ENCODE data around the gene UVRAG.

The UVRAG gene

GRCh38 chr11:75891947-75892739 is 77.1 kb downstream of the UVRAG start:
- ATAC-seq, result peak; percentile 84

GRCh38 chr11:75893251-75893650 is 78.2 kb downstream of the UVRAG start:
- peaks cover 82% of the 10 kb centered on the region for H3K4me1 Mint-ChIP-seq
- H3K4me3 Mint-ChIP-seq, result peak overlapping the region; percentile 66
- H3K27ac Mint-ChIP-seq, result peak overlapping the region; percentile 90

More at GRCh38 chr11:75891947-75892739, 77.1 kb downstream of the UVRAG start:
- Mint-ChIP-seq H3K9me3 (no peaks in the 10 kb centered on the region), H3K36me3 (peaks cover 46% of the 10 kb centered on the region), H3K27me3 (no peaks in the 10 kb centered on the region), H3K4me1 (peaks cover 82% of the 10 kb centered on the region), H3K4me3 (peak overlapping the region; percentile 66), H3K27ac (peak overlapping the region; percentile 90)

GRCh38 chr11:75894036-75894585 is 79.1 kb downstream of the UVRAG start:
- H3K4me3 Mint-ChIP-seq, result no peak overlapping the region
- no peaks in the 10 kb centered on the region for H3K27me3 Mint-ChIP-seq
- H3K9me3 Mint-ChIP-seq, result no peaks in the 10 kb centered on the region
- H3K4me1 Mint-ChIP-seq, result peaks cover 80% of the 10 kb centered on the region
- no peak for ATAC-seq
- peak overlapping the region; percentile 90 for H3K27ac Mint-ChIP-seq
- H3K36me3 Mint-ChIP-seq, result peaks cover 49% of the 10 kb centered on the region

More at GRCh38 chr11:75893251-75893650, 78.2 kb downstream of the UVRAG start:
- ATAC-seq, result peak; percentile 34
- H3K9me3 Mint-ChIP-seq, result no peaks in the 10 kb centered on the region
- H3K27me3 Mint-ChIP-seq, result no peaks in the 10 kb centered on the region
- peaks cover 46% of the 10 kb centered on the region for H3K36me3 Mint-ChIP-seq

DNA sequence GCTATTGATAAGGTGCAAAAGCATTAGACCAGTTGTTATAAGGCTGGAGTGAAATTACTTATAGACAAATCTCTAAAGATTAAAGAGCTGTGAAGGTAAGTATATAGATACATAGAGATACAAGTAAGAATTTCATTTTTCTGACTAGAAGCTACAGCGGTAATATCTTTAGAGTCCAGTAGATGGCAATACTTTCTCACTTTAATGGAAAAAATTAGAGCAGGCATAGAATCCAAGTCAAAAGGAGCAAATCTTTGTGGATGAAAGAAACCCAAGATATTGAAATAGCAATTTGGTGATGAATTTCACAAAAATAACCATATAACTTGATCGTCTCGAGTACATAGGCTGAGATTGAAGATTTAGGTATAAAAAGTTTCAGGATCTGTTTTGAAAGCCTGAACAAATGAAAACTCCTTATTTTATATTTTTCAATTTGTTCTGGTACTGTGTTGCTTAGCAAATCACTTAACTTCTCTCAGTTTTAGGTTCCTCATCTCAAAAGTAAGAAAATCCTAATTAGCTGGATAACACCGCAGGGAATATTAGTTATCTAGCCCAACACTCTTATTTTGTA is 81.9 kb downstream of the UVRAG start:
- Mint-ChIP-seq H3K27me3 (no peaks in the 10 kb centered on the region), H3K27ac (no peak overlapping the region), H3K4me1 (peaks cover 71% of the 10 kb centered on the region), H3K36me3 (peaks cover 37% of the 10 kb centered on the region), H3K4me3 (no peak overlapping the region), H3K9me3 (no peaks in the 10 kb centered on the region)
- no peak for ATAC-seq

GRCh38 chr11:75898871-75899270 is 83.9 kb downstream of the UVRAG start:
- ATAC-seq, result no peak
- H3K4me3 Mint-ChIP-seq, result no peak overlapping the region
- H3K27ac Mint-ChIP-seq, result no peak overlapping the region
- peaks cover 70% of the 10 kb centered on the region for H3K4me1 Mint-ChIP-seq
- H3K36me3 Mint-ChIP-seq, result peaks cover 32% of the 10 kb centered on the region
- no peaks in the 10 kb centered on the region for H3K9me3 Mint-ChIP-seq
- H3K27me3 Mint-ChIP-seq, result no peaks in the 10 kb centered on the region

DNA sequence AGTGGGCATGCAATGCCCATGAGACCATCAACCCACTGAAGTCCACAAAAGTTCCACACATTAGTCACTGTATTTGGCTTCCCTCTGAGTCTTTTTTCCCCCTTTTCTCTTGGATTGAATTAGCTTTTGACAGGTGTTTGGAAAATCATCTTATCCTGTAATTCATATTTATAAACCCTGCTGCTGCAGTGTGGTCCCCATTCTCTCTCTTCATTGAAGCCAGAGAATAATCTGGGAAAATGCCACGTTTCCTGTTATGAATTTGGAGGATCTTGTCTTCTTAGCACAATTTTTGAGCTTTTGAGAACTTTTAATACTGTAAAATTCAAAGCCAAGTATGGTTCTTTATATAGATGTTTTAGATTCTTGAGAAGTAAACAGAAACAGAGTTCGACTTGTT is 84.8 kb downstream of the UVRAG start:
- H3K36me3 Mint-ChIP-seq, result peaks cover 23% of the 10 kb centered on the region
- no peak overlapping the region for H3K27ac Mint-ChIP-seq
- no peak overlapping the region for H3K4me3 Mint-ChIP-seq
- no peak for ATAC-seq
- no peaks in the 10 kb centered on the region for H3K9me3 Mint-ChIP-seq
- H3K4me1 Mint-ChIP-seq, result peaks cover 61% of the 10 kb centered on the region
- no peaks in the 10 kb centered on the region for H3K27me3 Mint-ChIP-seq

- Mint-ChIP-seq H3K4me1 (peaks cover 63% of the 10 kb centered on the region), H3K4me3 (no peak overlapping the region), H3K36me3 (peaks cover 32% of the 10 kb centered on the region), H3K9me3 (no peaks in the 10 kb centered on the region), H3K27me3 (no peaks in the 10 kb centered on the region), H3K27ac (no peak overlapping the region)
- no peak for ATAC-seq
Observed at GRCh38 chr11:75900848-75901247, 85.8 kb downstream of the UVRAG start.

DNA sequence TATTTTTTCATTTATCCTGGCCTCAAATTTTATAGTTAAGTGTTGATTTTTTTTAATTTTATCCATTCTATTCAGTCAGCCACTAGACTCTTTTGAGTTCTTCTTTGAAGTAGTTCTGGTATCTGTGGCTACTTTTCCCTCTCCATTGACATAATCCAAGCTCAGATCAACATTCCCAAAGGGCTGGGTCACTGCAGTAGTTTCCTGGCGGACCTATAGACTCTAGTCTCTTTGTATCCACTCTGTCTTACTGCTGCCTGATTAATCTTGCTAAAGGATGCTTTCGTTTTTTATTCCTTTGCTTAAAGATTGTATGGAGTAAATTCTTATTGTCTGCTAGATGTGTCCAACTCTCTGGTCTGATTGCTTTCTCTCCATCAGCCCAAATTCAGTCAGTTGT is 87.6 kb downstream of the UVRAG start:
- Mint-ChIP-seq H3K36me3 (peaks cover 45% of the 10 kb centered on the region), H3K4me1 (peaks cover 69% of the 10 kb centered on the region), H3K27me3 (no peaks in the 10 kb centered on the region), H3K4me3 (no peak overlapping the region), H3K27ac (peak overlapping the region; percentile 12), H3K9me3 (no peaks in the 10 kb centered on the region)
- no peak for ATAC-seq

DNA sequence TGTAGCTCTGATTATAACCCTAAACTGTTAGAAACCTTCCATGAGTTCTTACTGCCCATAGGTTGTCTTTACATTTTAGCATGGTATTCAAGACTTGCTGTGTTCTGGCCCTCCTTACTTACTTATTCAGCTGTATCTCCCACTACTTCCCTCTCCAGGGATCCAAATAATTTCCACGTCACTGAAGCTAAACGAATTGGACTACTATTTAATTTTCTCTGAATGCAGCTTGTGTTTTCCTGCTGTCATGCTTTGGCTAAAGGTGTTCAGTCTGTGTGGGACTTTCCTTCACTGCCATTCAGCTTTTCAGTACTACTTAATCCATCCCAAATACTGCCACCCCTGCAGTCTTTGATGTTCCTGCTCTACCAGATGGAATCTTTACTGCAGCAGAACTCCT is 88.3 kb downstream of the UVRAG start:
- Mint-ChIP-seq H3K4me3 (no peak overlapping the region), H3K36me3 (peaks cover 48% of the 10 kb centered on the region), H3K27me3 (no peaks in the 10 kb centered on the region), H3K4me1 (peaks cover 73% of the 10 kb centered on the region), H3K27ac (peak overlapping the region; percentile 12), H3K9me3 (peaks cover 3% of the 10 kb centered on the region)
- ATAC-seq, result no peak

DNA sequence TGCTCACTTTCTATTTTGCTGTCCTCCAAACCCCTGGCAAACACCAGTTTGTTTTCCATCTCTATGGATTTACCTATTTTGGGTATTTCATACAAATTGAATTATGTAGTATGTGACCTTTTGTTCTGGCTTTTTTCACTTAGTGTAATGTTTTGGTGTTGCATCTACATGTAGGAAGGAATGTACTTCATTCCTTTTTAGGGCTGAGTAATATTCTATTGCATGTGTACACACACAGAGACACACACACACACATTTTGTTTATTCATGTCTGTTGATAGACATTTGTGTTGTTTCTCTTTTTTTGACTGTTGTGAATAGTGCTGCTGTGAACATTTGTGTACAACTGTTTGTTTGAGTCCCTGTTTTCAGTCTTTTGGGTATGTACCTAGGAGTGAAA is 90.4 kb downstream of the UVRAG start:
- no peak overlapping the region for H3K4me3 Mint-ChIP-seq

GRCh38 chr11:75907906-75908527 is 93.0 kb downstream of the UVRAG start:
- Mint-ChIP-seq H3K27me3 (no peaks in the 10 kb centered on the region), H3K4me3 (peak overlapping the region; percentile 20), H3K4me1 (peaks cover 64% of the 10 kb centered on the region), H3K27ac (peak overlapping the region; percentile 53), H3K9me3 (peaks cover 3% of the 10 kb centered on the region), H3K36me3 (peaks cover 52% of the 10 kb centered on the region)
- ATAC-seq, result no peak

More for the DNA sequence above, 90.4 kb downstream of the UVRAG start:
- Mint-ChIP-seq H3K36me3 (peaks cover 40% of the 10 kb centered on the region), H3K27me3 (no peaks in the 10 kb centered on the region), H3K27ac (no peak overlapping the region), H3K9me3 (peaks cover 3% of the 10 kb centered on the region), H3K4me1 (peaks cover 80% of the 10 kb centered on the region)
- no peak for ATAC-seq

- ATAC-seq, result no peak
- peaks cover 3% of the 10 kb centered on the region for H3K9me3 Mint-ChIP-seq
- peaks cover 60% of the 10 kb centered on the region for H3K36me3 Mint-ChIP-seq
- no peak overlapping the region for H3K4me3 Mint-ChIP-seq
- H3K27ac Mint-ChIP-seq, result no peak overlapping the region
- no peaks in the 10 kb centered on the region for H3K27me3 Mint-ChIP-seq
- H3K4me1 Mint-ChIP-seq, result peaks cover 52% of the 10 kb centered on the region
Observed at GRCh38 chr11:75910426-75911145, 95.6 kb downstream of the UVRAG start.

DNA sequence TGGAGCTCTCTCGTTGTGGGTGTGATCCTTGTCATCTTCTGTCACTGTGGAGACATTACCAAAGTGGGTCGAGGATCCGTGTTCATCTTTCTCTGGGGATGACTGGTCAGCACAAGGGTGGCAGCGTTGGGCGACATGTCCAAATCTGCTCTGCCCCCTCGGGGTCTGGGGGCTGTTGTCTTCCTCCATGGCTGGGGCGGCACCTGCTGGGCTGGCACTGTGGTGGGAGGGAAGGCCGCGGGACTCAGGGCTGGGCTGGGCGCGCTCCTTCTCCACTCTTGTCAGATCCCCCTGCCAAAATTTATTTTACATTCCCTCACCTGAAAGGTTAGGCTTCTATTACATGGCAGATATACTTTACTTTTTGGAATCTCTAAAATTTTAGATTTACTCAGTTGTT is 96.4 kb downstream of the UVRAG start:
- ATAC-seq, result no peak
- Mint-ChIP-seq H3K36me3 (peaks cover 61% of the 10 kb centered on the region), H3K27me3 (no peaks in the 10 kb centered on the region), H3K4me1 (peaks cover 43% of the 10 kb centered on the region), H3K9me3 (peaks cover 3% of the 10 kb centered on the region), H3K27ac (no peak overlapping the region), H3K4me3 (no peak overlapping the region)

GRCh38 chr11:75913984-75914383 is 99.0 kb downstream of the UVRAG start:
- Mint-ChIP-seq H3K4me3 (no peak overlapping the region), H3K27ac (no peak overlapping the region), H3K27me3 (no peaks in the 10 kb centered on the region), H3K9me3 (no peaks in the 10 kb centered on the region), H3K36me3 (peaks cover 58% of the 10 kb centered on the region), H3K4me1 (peaks cover 34% of the 10 kb centered on the region)
- no peak for ATAC-seq

DNA sequence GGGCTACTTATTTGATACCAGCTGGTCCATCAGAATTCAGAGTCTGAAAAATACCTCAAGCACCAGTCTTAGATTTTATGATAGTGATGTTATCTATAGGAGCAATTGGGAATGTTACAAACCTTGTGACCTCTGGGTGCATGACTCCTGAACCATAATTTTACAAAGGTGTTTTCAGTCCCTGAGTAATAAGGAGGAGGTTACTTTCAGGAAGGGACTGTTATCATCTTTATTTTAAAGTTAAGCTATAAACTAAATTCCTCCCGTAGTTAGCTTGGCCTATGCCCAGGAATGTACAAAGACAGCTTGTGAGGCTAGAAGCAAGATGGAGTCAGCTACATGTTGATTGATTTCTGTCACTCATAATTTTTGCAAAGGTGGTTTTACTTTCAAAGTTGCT is 101.9 kb downstream of the UVRAG start:
- H3K4me1 Mint-ChIP-seq, result peaks cover 51% of the 10 kb centered on the region
- ATAC-seq, result no peak
- H3K27me3 Mint-ChIP-seq, result no peaks in the 10 kb centered on the region
- H3K36me3 Mint-ChIP-seq, result peaks cover 69% of the 10 kb centered on the region
- H3K27ac Mint-ChIP-seq, result no peak overlapping the region
- H3K4me3 Mint-ChIP-seq, result no peak overlapping the region
- H3K9me3 Mint-ChIP-seq, result peaks cover 2% of the 10 kb centered on the region
